Measurements from ENCODE around the gene EED.
"Not testable (repeated sequence)": the region's sequence is repeated elsewhere in the genome, so short reads cannot be mapped to it uniquely, and the experiment has no call there.

The EED gene

GRCh38 chr11:86209806-86210657 lies 34.5 kb upstream of the EED start:
- Mint-ChIP-seq H3K9me3 (peaks cover 4% of the 10 kb centered on the region), H3K27me3 (no peaks in the 10 kb centered on the region), H3K36me3 (ENCODE audit: low read depth) (peaks cover 6% of the 10 kb centered on the region), H3K27ac (no peak overlapping the region), H3K4me3 (no peak overlapping the region), H3K4me1 (ENCODE audit: low read depth) (peaks cover 60% of the 10 kb centered on the region)

DNA sequence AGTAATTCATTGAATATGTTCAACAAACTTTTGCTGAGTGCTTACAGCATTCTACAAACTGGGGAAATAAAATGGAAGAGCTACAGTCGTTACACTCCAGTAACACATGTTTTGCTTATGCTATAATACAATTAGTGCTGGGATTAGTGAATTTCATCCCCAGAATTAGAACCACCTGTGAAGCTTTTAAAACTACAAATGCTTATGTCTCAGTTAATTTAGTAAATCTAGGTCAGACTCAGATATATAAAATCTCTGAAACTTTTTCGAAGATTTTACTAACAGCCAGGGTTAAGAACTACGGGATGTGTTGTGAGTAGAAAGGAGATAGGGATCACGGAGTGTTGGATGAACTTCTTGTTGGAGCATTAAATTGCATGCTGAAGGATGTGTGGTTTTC lies 33.7 kb upstream of the EED start:
- no peak overlapping the region for H3K27ac Mint-ChIP-seq
- H3K27me3 Mint-ChIP-seq: no peaks in the 10 kb centered on the region
- H3K4me1 Mint-ChIP-seq (ENCODE audit: low read depth): peaks cover 68% of the 10 kb centered on the region
- H3K36me3 Mint-ChIP-seq (ENCODE audit: low read depth): peaks cover 6% of the 10 kb centered on the region
- H3K9me3 Mint-ChIP-seq: peaks cover 4% of the 10 kb centered on the region
- H3K4me3 Mint-ChIP-seq: no peak overlapping the region

GRCh38 chr11:86211619-86212018 lies 32.9 kb upstream of the EED start:
- H3K36me3 Mint-ChIP-seq (ENCODE audit: low read depth): peaks cover 6% of the 10 kb centered on the region
- H3K27ac Mint-ChIP-seq: no peak overlapping the region
- H3K4me1 Mint-ChIP-seq (ENCODE audit: low read depth): peaks cover 72% of the 10 kb centered on the region
- no peaks in the 10 kb centered on the region for H3K27me3 Mint-ChIP-seq
- peaks cover 4% of the 10 kb centered on the region for H3K9me3 Mint-ChIP-seq
- no peak overlapping the region for H3K4me3 Mint-ChIP-seq

- H3K27ac Mint-ChIP-seq: peak overlapping the region; percentile 29
- H3K36me3 Mint-ChIP-seq (ENCODE audit: low read depth): peaks cover 6% of the 10 kb centered on the region
- no peak overlapping the region for H3K4me3 Mint-ChIP-seq
- no peaks in the 10 kb centered on the region for H3K27me3 Mint-ChIP-seq
- H3K4me1 Mint-ChIP-seq (ENCODE audit: low read depth): peaks cover 72% of the 10 kb centered on the region
- H3K9me3 Mint-ChIP-seq: peaks cover 4% of the 10 kb centered on the region
Measured at GRCh38 chr11:86212019-86212611, 32.4 kb upstream of the EED start.

- no peaks in the 10 kb centered on the region for H3K27me3 Mint-ChIP-seq
- H3K4me1 Mint-ChIP-seq (ENCODE audit: low read depth): peaks cover 87% of the 10 kb centered on the region
- H3K36me3 Mint-ChIP-seq (ENCODE audit: low read depth): peaks cover 6% of the 10 kb centered on the region
- H3K4me3 Mint-ChIP-seq: peak overlapping the region; percentile 50
- H3K27ac Mint-ChIP-seq: peak overlapping the region; percentile 97
- H3K9me3 Mint-ChIP-seq: peaks cover 4% of the 10 kb centered on the region
Measured at GRCh38 chr11:86214710-86215109, 29.8 kb upstream of the EED start.

- Mint-ChIP-seq H3K4me3 (peak overlapping the region; percentile 69), H3K27me3 (no peaks in the 10 kb centered on the region), H3K4me1 (ENCODE audit: low read depth) (peaks cover 89% of the 10 kb centered on the region), H3K36me3 (ENCODE audit: low read depth) (peaks cover 10% of the 10 kb centered on the region), H3K27ac (peak overlapping the region; percentile 99), H3K9me3 (peaks cover 11% of the 10 kb centered on the region)
Measured at GRCh38 chr11:86218125-86219084, 26.1 kb upstream of the EED start.

GRCh38 chr11:86219311-86220193 lies 25.0 kb upstream of the EED start:
- Mint-ChIP-seq H3K36me3 (ENCODE audit: low read depth) (peaks cover 12% of the 10 kb centered on the region), H3K4me3 (peak overlapping the region; percentile 69), H3K27ac (peak overlapping the region; percentile 99), H3K4me1 (ENCODE audit: low read depth) (peaks cover 78% of the 10 kb centered on the region), H3K9me3 (peaks cover 13% of the 10 kb centered on the region), H3K27me3 (no peaks in the 10 kb centered on the region)

DNA sequence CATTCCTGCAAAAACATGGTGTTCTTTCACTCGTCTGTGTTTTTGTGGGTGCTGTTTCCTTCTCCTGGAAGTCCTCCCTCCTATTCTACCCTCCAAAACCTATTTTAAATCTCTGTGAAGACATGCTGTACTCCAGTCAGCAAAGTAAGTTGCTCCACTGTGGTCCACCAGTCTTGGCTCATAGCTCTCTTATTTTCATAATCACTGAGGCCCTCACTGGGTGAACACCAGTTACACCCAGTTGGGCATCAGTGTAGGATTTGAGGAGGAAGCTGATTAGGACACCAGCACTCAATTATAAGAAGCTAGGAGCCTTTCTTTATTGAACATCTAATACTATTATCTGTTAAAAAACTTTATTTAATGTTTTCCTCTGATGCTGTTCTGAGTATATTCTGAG lies 23.9 kb upstream of the EED start:
- Mint-ChIP-seq H3K36me3 (ENCODE audit: low read depth) (peaks cover 13% of the 10 kb centered on the region), H3K4me1 (ENCODE audit: low read depth) (peaks cover 71% of the 10 kb centered on the region), H3K9me3 (peaks cover 14% of the 10 kb centered on the region), H3K27me3 (no peaks in the 10 kb centered on the region), H3K4me3 (peak overlapping the region; percentile 50), H3K27ac (peak overlapping the region; percentile 93)

GRCh38 chr11:86222081-86222480 lies 22.5 kb upstream of the EED start:
- no peaks in the 10 kb centered on the region for H3K27me3 Mint-ChIP-seq
- no peak overlapping the region for H3K27ac Mint-ChIP-seq
- no peak overlapping the region for H3K4me3 Mint-ChIP-seq
- peaks cover 14% of the 10 kb centered on the region for H3K9me3 Mint-ChIP-seq
- peaks cover 13% of the 10 kb centered on the region for H3K36me3 Mint-ChIP-seq (ENCODE audit: low read depth)
- H3K4me1 Mint-ChIP-seq (ENCODE audit: low read depth): peaks cover 78% of the 10 kb centered on the region

DNA sequence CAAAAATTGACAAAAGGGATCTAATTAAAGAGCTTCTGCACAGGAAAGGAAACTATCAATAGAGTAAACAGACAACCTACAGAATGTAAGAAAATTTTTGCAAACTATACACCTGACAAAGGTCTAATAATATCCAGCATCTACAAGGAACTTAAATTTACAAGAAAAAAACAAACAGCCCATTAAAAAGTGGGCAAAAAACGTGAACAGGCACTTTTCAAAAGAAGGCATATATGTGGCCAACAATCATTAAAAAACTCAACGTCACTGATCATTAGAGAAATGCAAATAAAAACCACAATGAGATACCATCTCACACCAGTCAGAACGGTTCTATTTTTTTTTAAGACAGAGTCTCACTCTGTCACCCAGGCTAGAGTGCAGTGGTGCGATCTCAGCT lies 20.0 kb upstream of the EED start:
- Mint-ChIP-seq H3K9me3 (peaks cover 18% of the 10 kb centered on the region), H3K36me3 (ENCODE audit: low read depth) (peaks cover 13% of the 10 kb centered on the region), H3K4me1 (ENCODE audit: low read depth) (peaks cover 80% of the 10 kb centered on the region)
- H3K27me3 Mint-ChIP-seq, H3K27ac Mint-ChIP-seq, H3K4me3 Mint-ChIP-seq: not testable (repeated sequence)

DNA sequence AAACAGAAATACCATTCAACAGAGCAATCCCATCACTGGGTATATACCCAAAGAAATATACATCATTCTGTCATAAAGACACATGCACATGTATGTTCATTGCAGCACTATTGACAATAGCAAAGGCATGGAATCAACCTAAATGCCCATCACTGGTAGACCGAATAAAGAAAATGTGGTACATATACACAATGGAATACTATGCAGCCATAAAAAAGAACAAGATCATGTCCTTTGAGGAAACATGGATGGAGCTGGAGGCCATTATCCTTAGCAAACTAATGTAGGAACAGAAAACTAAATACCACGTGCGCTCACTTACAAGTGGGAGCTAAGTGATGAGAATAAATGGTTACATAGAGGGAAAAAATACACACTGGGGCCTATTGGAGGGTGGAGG lies 19.2 kb upstream of the EED start:
- peaks cover 80% of the 10 kb centered on the region for H3K4me1 Mint-ChIP-seq (ENCODE audit: low read depth)
- not testable (repeated sequence) for H3K27me3 Mint-ChIP-seq, H3K4me3 Mint-ChIP-seq
- H3K36me3 Mint-ChIP-seq (ENCODE audit: low read depth): peaks cover 13% of the 10 kb centered on the region
- H3K27ac Mint-ChIP-seq: peak overlapping the region; percentile 30
- H3K9me3 Mint-ChIP-seq: peaks cover 18% of the 10 kb centered on the region

DNA sequence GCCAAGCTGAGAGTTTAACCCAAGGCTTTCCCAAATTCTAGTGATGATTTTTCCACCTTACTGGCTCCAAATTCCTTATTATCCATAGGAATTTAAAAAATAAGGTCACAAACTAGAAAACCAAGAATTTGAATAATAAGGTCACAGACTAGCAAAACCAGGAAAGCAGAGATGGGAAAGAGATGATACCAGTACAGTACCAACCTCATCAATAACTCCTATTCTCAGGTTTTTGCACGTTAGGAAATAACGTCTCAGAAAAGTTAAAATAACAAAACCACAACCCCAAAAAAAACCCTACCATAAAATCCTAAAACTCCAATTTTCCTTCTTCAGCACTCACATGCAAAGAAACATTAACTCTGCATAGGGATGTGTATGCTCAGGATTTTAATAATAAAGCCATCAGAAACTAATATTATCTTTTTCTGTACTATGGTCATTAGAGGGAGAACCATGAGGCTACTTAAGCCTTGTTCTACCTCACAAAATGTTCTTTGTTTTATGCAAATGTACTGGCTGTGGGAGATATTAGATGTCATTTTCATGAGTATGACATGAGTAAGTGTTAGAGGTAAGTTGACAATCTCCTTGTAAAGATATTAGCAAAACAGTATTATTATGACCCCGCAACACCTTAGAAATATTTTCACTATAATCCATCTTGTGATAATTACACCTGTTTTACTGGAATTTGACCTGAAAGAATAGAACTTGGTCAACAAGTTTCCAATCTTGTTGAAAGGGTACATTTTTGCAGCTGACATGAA lies 16.1 kb upstream of the EED start:
- peak overlapping the region; percentile 61 for H3K4me3 Mint-ChIP-seq
- H3K36me3 Mint-ChIP-seq (ENCODE audit: low read depth): peaks cover 9% of the 10 kb centered on the region
- peak overlapping the region; percentile 99 for H3K27ac Mint-ChIP-seq
- H3K27me3 Mint-ChIP-seq: no peaks in the 10 kb centered on the region
- H3K4me1 Mint-ChIP-seq (ENCODE audit: low read depth): peaks cover 78% of the 10 kb centered on the region
- H3K9me3 Mint-ChIP-seq: peaks cover 11% of the 10 kb centered on the region

GRCh38 chr11:86229039-86229330 lies 15.6 kb upstream of the EED start:
- H3K36me3 Mint-ChIP-seq (ENCODE audit: low read depth); H3K27me3 Mint-ChIP-seq: not testable (repeated sequence)
- Mint-ChIP-seq H3K9me3 (peaks cover 11% of the 10 kb centered on the region), H3K4me1 (ENCODE audit: low read depth) (peaks cover 78% of the 10 kb centered on the region), H3K4me3 (peak overlapping the region; percentile 61), H3K27ac (peak overlapping the region; percentile 99)

Data from stimulated activated naive CD8-positive, alpha-beta T cell treated with anti-CD3 and anti-CD28 coated beads, Interleukin-15, Interleukin-2, amounts not matched to agents 100 ng/mL and 50 ng/mL, for 24 hours (primary cell).